Central memory CD4-positive, alpha-beta T cell (primary cell): ENCODE data around the gene SORBS1.

ENCODE experiments used
- DNase-seq: peaks from one replicate; pipeline ENCODE4 v3.0.0; 2022

Gene SORBS1

GRCh38 chr10:95511314-95511713 is 49.9 kb downstream of the SORBS1 start:
- no peak for DNase-seq

- DNase-seq: no peak
These were observed 51.9 kb downstream of the SORBS1 start for GRCh38 chr10:95509251-95509650.

GRCh38 chr10:95508730-95509129 is 52.4 kb downstream of the SORBS1 start:
- DNase-seq: no peak

GRCh38 chr10:95506056-95506737 is 55.0 kb downstream of the SORBS1 start:
- no peak for DNase-seq

GRCh38 chr10:95505641-95506040 is 55.5 kb downstream of the SORBS1 start:
- no peak for DNase-seq

- no peak for DNase-seq
These were observed 56.0 kb downstream of the SORBS1 start for GRCh38 chr10:95505084-95505610.

GRCh38 chr10:95504246-95504691 is 56.9 kb downstream of the SORBS1 start:
- no peak for DNase-seq

GRCh38 chr10:95503526-95503925 is 57.6 kb downstream of the SORBS1 start:
- no peak for DNase-seq

- no peak for DNase-seq
These were observed 58.2 kb downstream of the SORBS1 start for GRCh38 chr10:95503001-95503400.

- DNase-seq: no peak
These were observed 58.8 kb downstream of the SORBS1 start for GRCh38 chr10:95502377-95502776.

- DNase-seq: no peak
These were observed 59.7 kb downstream of the SORBS1 start for GRCh38 chr10:95501203-95502094.

- DNase-seq: no peak
These were observed 60.5 kb downstream of the SORBS1 start for GRCh38 chr10:95500649-95501048.

- no peak for DNase-seq
These were observed 61.1 kb downstream of the SORBS1 start for GRCh38 chr10:95500097-95500496.

GRCh38 chr10:95499482-95499989 is 61.6 kb downstream of the SORBS1 start:
- DNase-seq: no peak

GRCh38 chr10:95496951-95497350 is 64.2 kb downstream of the SORBS1 start:
- DNase-seq: no peak

GRCh38 chr10:95496246-95496911 is 64.8 kb downstream of the SORBS1 start:
- no peak for DNase-seq

- no peak for DNase-seq
These were observed 67.3 kb downstream of the SORBS1 start for GRCh38 chr10:95493862-95494261.

- DNase-seq: no peak
These were observed 73.2 kb downstream of the SORBS1 start for GRCh38 chr10:95487994-95488393.

- DNase-seq: no peak
These were observed 75.9 kb downstream of the SORBS1 start for GRCh38 chr10:95485056-95485844.

GRCh38 chr10:95482501-95483233 is 78.5 kb downstream of the SORBS1 start:
- DNase-seq: no peak

GRCh38 chr10:95480901-95481491 is 80.2 kb downstream of the SORBS1 start:
- no peak for DNase-seq
